ENCODE data around the gene ZBTB45.
"Not testable (repeated sequence)": the region's sequence is repeated elsewhere in the genome, so short reads cannot be mapped to it uniquely, and the experiment has no call there.

DNA sequence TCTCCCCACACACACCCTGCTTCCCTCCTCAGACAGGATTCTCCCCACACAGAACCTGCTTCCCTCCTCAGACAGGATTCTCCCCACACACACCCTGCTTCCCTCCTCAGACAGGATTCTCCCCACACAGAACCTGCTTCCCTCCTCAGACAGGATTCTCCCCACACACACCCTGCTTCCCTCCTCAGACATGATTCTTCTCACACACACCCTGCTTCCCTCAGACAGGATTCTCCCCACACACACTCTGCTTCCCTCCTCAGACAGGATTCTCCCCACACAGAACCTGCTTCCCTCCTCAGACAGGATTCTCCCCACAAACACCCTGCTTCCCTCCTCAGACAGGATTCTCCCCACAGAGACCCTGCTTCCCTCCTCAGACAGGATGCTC, 19.6 kb upstream of the ZBTB45 start:
- TF ChIP-seq, protein P1, sequence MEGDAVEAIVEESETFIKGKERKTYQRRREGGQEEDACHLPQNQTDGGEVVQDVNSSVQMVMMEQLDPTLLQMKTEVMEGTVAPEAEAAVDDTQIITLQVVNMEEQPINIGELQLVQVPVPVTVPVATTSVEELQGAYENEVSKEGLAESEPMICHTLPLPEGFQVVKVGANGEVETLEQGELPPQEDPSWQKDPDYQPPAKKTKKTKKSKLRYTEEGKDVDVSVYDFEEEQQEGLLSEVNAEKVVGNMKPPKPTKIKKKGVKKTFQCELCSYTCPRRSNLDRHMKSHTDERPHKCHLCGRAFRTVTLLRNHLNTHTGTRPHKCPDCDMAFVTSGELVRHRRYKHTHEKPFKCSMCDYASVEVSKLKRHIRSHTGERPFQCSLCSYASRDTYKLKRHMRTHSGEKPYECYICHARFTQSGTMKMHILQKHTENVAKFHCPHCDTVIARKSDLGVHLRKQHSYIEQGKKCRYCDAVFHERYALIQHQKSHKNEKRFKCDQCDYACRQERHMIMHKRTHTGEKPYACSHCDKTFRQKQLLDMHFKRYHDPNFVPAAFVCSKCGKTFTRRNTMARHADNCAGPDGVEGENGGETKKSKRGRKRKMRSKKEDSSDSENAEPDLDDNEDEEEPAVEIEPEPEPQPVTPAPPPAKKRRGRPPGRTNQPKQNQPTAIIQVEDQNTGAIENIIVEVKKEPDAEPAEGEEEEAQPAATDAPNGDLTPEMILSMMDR (IDR thresholded peaks at IDR 0.05), result not testable (repeated sequence)
- not testable (repeated sequence) for TF ChIP-seq POLR2A (IDR thresholded peaks at IDR 0.05)
